Panc1 (cell line): Measurements from ENCODE around the gene RNF103. TPM values are rescaled to one million over a fixed set of nuclear protein-coding genes. Genes with fewer than 3 reads are reported as not detected.

Experiments
- ATAC-seq: fragments of 200-7000 bp; cut with Tn5 transposase; 2 replicates; pipeline ENCODE4 v1.9.1; 2020; ENCODE audit warnings: mild to moderate bottlenecking, moderate library complexity
- BruUV-seq: library from RNA; stranded (reverse); fragments of 400-500 nt; replicated peaks from 2 replicates; lab custom pipeline; 2021; lab: Mats Ljungman, UMichigan
- CTCF ChIA-PET: fragments of 300-600 bp; sonication (Branson Sonifier 250); formaldehyde crosslinking; loops from one replicate; lab custom pipeline; 2022; ENCODE audit warnings: antibody characterized with exemption; lab: Charles Lee
- POLR2A ChIA-PET: fragments of 300-600 bp; sonication (Branson Sonifier 250); formaldehyde crosslinking; loops from one replicate; lab custom pipeline; 2022; ENCODE audit warnings: antibody characterized with exemption; lab: Charles Lee
- DNase-seq: peaks from one replicate; pipeline ENCODE4 v3.0.0-alpha.2; 2010; ENCODE audit warnings: low read depth, low spot score
- H3K27ac ChIP-seq: 2 replicates; pipeline ENCODE4 v1.5.1; 2011; ENCODE audit warnings: mild to moderate bottlenecking, low read length, inconsistent platforms
- H3K27me3 ChIP-seq: fragments of 200-500 bp; sonication (Bioruptor generic); 2 replicates; pipeline ENCODE4 v1.6.0; 2014; ENCODE audit warnings: low read length, inconsistent platforms; ENCODE audit not compliant: control insufficient read depth, insufficient read depth
- H3K36me3 ChIP-seq: fragments of 200-500 bp; sonication (Bioruptor generic); 2 replicates; pipeline ENCODE4 v1.5.1; 2014; ENCODE audit warnings: inconsistent platforms, mild to moderate bottlenecking, low read length, moderate library complexity; ENCODE audit not compliant: control insufficient read depth, insufficient read depth
- H3K4me1 ChIP-seq: 2 replicates; pipeline ENCODE4 v1.5.1; 2011; ENCODE audit warnings: inconsistent platforms, mild to moderate bottlenecking, low read length, moderate library complexity; ENCODE audit not compliant: control insufficient read depth, insufficient read depth
- H3K4me3 ChIP-seq, 2 experiments: 2 replicates each; pipeline ENCODE4 v1.5.1; 2011 to 2012; ENCODE audit warnings: low read depth in 2 of 2, low read length in 2 of 2, mild to moderate bottlenecking in 2 of 2, inconsistent platforms in 1 of 2, moderate library complexity in 1 of 2
- H3K9me3 ChIP-seq: fragments of 200-500 bp; sonication (Bioruptor generic); 2 replicates; pipeline ENCODE4 v1.5.1; 2014; ENCODE audit warnings: low read depth, mild to moderate bottlenecking, inconsistent platforms, low read length, moderate library complexity; ENCODE audit not compliant: control insufficient read depth, insufficient read depth
- CTCF ChIP-seq: fragments of 450-650 bp; IDR thresholded peaks from 2 replicates; pipeline ENCODE4 v1.5.1; 2017; ENCODE audit warnings: mild to moderate bottlenecking
- POLR2AphosphoS5 ChIP-seq: IDR thresholded peaks from 2 replicates; pipeline ENCODE4 v1.6.1; 2012; ENCODE audit warnings: mild to moderate bottlenecking, low read depth, low read length, moderate library complexity
- REST ChIP-seq, 2 experiments: IDR thresholded peaks; 2 replicates each; pipeline ENCODE4 v1.6.1; 2011 to 2012; ENCODE audit warnings: low read depth in 2 of 2, control low read depth in 1 of 2, low read length in 1 of 2, mild to moderate bottlenecking in 1 of 2, moderate library complexity in 1 of 2; ENCODE audit not compliant: insufficient read depth in 1 of 2
- SIN3A ChIP-seq: IDR thresholded peaks from 2 replicates; pipeline ENCODE4 v1.6.1; 2012; ENCODE audit warnings: low read depth, mild to moderate bottlenecking, low read length, moderate library complexity, borderline replicate concordance; ENCODE audit not compliant: insufficient read depth
- TCF7L2 ChIP-seq: IDR thresholded peaks from 2 replicates; pipeline ENCODE4 v1.6.1; 2011; ENCODE audit warnings: mild to moderate bottlenecking, low read depth, low read length, inconsistent platforms
- in situ Hi-C: cut with HindIII; loops from 2 replicates; pipeline ENCODE4 v1.10.0; 2016; ENCODE audit warnings: low sequenced_read_pairs, low pct_unique_long_range_greater_than_20kb
- intact Hi-C: fragments of 100-400 bp; cut with micrococcal nuclease; formaldehyde crosslinking; loops from one replicate; pipeline ENCODE4 v1.10.0; 2022; ENCODE audit not compliant: unreplicated experiment
- total RNA-seq: library from RNA; stranded (reverse); gene quantifications from one replicate; pipeline ENCODE4 v1.2.1, GENCODE V29; 2021; ENCODE audit not compliant: unreplicated experiment

Gene RNF103
- total RNA-seq, 1 experiment from 2014 or later = 37.6 TPM

- TF ChIP-seq POLR2AphosphoS5 (no peak), TCF7L2 (no peak), SIN3A (no peak), CTCF (no peak), REST (IDR thresholded peaks at IDR 0.05; ENCODE audit: insufficient read depth in 1 of 2, low read depth in 2 of 2, low read length in 1 of 2) (no peak)
- Histone ChIP-seq H3K27me3 (no peaks in the 10 kb centered on the region), H3K36me3 (no peaks in the 10 kb centered on the region), H3K4me1 (no peaks in the 10 kb centered on the region), H3K4me3 (no peak overlapping the region), H3K9me3 (no peaks in the 10 kb centered on the region), H3K27ac (no peak overlapping the region)
- DNase-seq (no peak), ATAC-seq (no peak)
- no TSS peak for BruUV-seq
- CTCF ChIA-PET = no interaction called here
- POLR2A ChIA-PET = no interaction called here
- intact Hi-C loops (no loop called here), in situ Hi-C loops (no loop called here)
These were observed 15.0 kb upstream of the RNF103 start for GRCh38 chr2:86638712-86639111.

- DNase-seq (no peak), ATAC-seq (no peak)
- in situ Hi-C loops (no loop called here), intact Hi-C loops (no loop called here)
- H3K4me3 ChIP-seq = no peak overlapping the region
- H3K27ac ChIP-seq = no peak overlapping the region
- no peaks in the 10 kb centered on the region for H3K9me3 ChIP-seq
- TF ChIP-seq CTCF = no peak
- no peak for TF ChIP-seq SIN3A
- no peak for TF ChIP-seq TCF7L2
- no peak for TF ChIP-seq REST (IDR thresholded peaks at IDR 0.05; ENCODE audit: insufficient read depth in 1 of 2, low read depth in 2 of 2, low read length in 1 of 2)
- TF ChIP-seq POLR2AphosphoS5 = no peak
- no TSS peak for BruUV-seq
- H3K36me3 ChIP-seq = no peaks in the 10 kb centered on the region
- peaks cover 15% of the 10 kb centered on the region for H3K4me1 ChIP-seq
- H3K27me3 ChIP-seq = no peaks in the 10 kb centered on the region
- ChIA-PET POLR2A (no interaction called here), CTCF (no interaction called here)
These were observed 13.2 kb upstream of the RNF103 start for GRCh38 chr2:86636842-86637241.
